Calu3 (cell line): ENCODE measurements around the gene NSMCE4A. TPM values are rescaled to one million over a fixed set of nuclear protein-coding genes. Genes with fewer than 3 reads are reported as not detected.
"Not testable (repeated sequence)": the region's sequence is repeated elsewhere in the genome, so short reads cannot be mapped to it uniquely, and the experiment has no call there.

Source experiments
- BruUV-seq: library from RNA; stranded (reverse); fragments of 400-500 nt; replicated peaks from 2 replicates; lab custom pipeline; 2021; lab: Mats Ljungman, UMichigan
- CTCF ChIA-PET: fragments of 300-600 bp; sonication (Branson Sonifier 250); formaldehyde crosslinking; loops from one replicate; lab custom pipeline; 2022; ENCODE audit warnings: antibody characterized with exemption; lab: Charles Lee
- DNase-seq: peaks from one replicate; pipeline ENCODE4 v3.0.0; 2022
- H3K27ac Mint-ChIP-seq: one replicate; pipeline ENCODE4 v1.8.0; 2022; ENCODE audit warnings: mixed read lengths; ENCODE audit not compliant: unreplicated experiment
- H3K27me3 Mint-ChIP-seq: one replicate; pipeline ENCODE4 v1.8.0; 2022; ENCODE audit warnings: mixed read lengths; ENCODE audit not compliant: unreplicated experiment
- H3K36me3 Mint-ChIP-seq: one replicate; pipeline ENCODE4 v1.8.0; 2022; ENCODE audit warnings: mild to moderate bottlenecking, moderate library complexity, mixed read lengths; ENCODE audit not compliant: insufficient read depth, unreplicated experiment
- H3K4me1 Mint-ChIP-seq: one replicate; pipeline ENCODE4 v1.8.0; 2022; ENCODE audit warnings: mild to moderate bottlenecking, low read depth, mixed read lengths; ENCODE audit not compliant: unreplicated experiment
- H3K4me3 Mint-ChIP-seq: one replicate; pipeline ENCODE4 v1.8.0; 2022; ENCODE audit warnings: mild to moderate bottlenecking, low read depth, moderate library complexity, mixed read lengths; ENCODE audit not compliant: unreplicated experiment
- H3K9me3 Mint-ChIP-seq: one replicate; pipeline ENCODE4 v1.8.0; 2022; ENCODE audit warnings: low read depth, mixed read lengths; ENCODE audit not compliant: unreplicated experiment
- CTCF ChIP-seq: fragments of 200-600 bp; IDR thresholded peaks from one replicate; pipeline ENCODE4 v1.8.0; 2022; ENCODE audit warnings: antibody characterized with exemption; ENCODE audit not compliant: unreplicated experiment
- intact Hi-C: fragments of 100-400 bp; cut with micrococcal nuclease; formaldehyde crosslinking; loops from one replicate; pipeline ENCODE4 v1.10.0; 2022; ENCODE audit not compliant: unreplicated experiment
- total RNA-seq: library from RNA; stranded (reverse); gene quantifications from 2 replicates; pipeline ENCODE4 v1.2.3, GENCODE V29; 2022

Gene NSMCE4A
- total RNA-seq, 1 experiment from 2014 or later: 28.8 TPM

GRCh38 chr10:121978511-121978910 is 3.5 kb upstream of the NSMCE4A start:
- H3K27ac Mint-ChIP-seq: no peak overlapping the region
- no peaks in the 10 kb centered on the region for H3K9me3 Mint-ChIP-seq
- CTCF ChIA-PET: no interaction called here
- BruUV-seq: no TSS peak
- peaks cover 3% of the 10 kb centered on the region for H3K4me1 Mint-ChIP-seq
- H3K4me3 Mint-ChIP-seq: no peak overlapping the region
- intact Hi-C loops: no loop called here
- no peak for TF ChIP-seq CTCF
- peaks cover 17% of the 10 kb centered on the region for H3K36me3 Mint-ChIP-seq
- no peak for DNase-seq
- H3K27me3 Mint-ChIP-seq: no peaks in the 10 kb centered on the region

- no peak for DNase-seq
- H3K4me3 Mint-ChIP-seq: no peak overlapping the region
- H3K4me1 Mint-ChIP-seq: peaks cover 8% of the 10 kb centered on the region
- no peak for TF ChIP-seq CTCF
- intact Hi-C loops: no loop called here
- CTCF ChIA-PET: no interaction called here
- H3K9me3 Mint-ChIP-seq: no peaks in the 10 kb centered on the region
- BruUV-seq: TSS peak; percentile 38
- H3K27ac Mint-ChIP-seq: no peak overlapping the region
- peaks cover 21% of the 10 kb centered on the region for H3K36me3 Mint-ChIP-seq
- H3K27me3 Mint-ChIP-seq: no peaks in the 10 kb centered on the region
These were observed 1.6 kb upstream of the NSMCE4A start for GRCh38 chr10:121976607-121977006.

- no peaks in the 10 kb centered on the region for H3K27me3 Mint-ChIP-seq
- intact Hi-C loops: no loop called here
- no peaks in the 10 kb centered on the region for H3K9me3 Mint-ChIP-seq
- H3K4me1 Mint-ChIP-seq: peaks cover 8% of the 10 kb centered on the region
- BruUV-seq: no TSS peak
- peak overlapping the region; percentile 77 for H3K4me3 Mint-ChIP-seq
- DNase-seq: no peak
- peaks cover 29% of the 10 kb centered on the region for H3K36me3 Mint-ChIP-seq
- TF ChIP-seq CTCF: no peak
- CTCF ChIA-PET: interaction anchor here (0.6 kb wide), 1 partner anchor 8 kb away, joined by 3 read pairs; no protein-coding TSS in a partner anchor
- H3K27ac Mint-ChIP-seq: no peak overlapping the region
These were observed 474 bp upstream of the NSMCE4A start for GRCh38 chr10:121975295-121976086.

GRCh38 chr10:121974019-121974534 is 940 bp downstream of the NSMCE4A start:
- Mint-ChIP-seq H3K27ac (no peak overlapping the region), H3K27me3 (no peaks in the 10 kb centered on the region), H3K9me3 (no peaks in the 10 kb centered on the region), H3K4me1 (peaks cover 8% of the 10 kb centered on the region), H3K36me3 (peaks cover 32% of the 10 kb centered on the region), H3K4me3 (peak overlapping the region; percentile 77)
- BruUV-seq: no TSS peak
- TF ChIP-seq CTCF: no peak
- DNase-seq: no peak
- intact Hi-C loops: no loop called here
- CTCF ChIA-PET: no interaction called here

GRCh38 chr10:121969086-121969485 is 5.9 kb downstream of the NSMCE4A start:
- DNase-seq, H3K4me1 Mint-ChIP-seq, H3K4me3 Mint-ChIP-seq, BruUV-seq, H3K27ac Mint-ChIP-seq, H3K27me3 Mint-ChIP-seq, H3K9me3 Mint-ChIP-seq, intact Hi-C loops: not testable (repeated sequence)
- CTCF ChIA-PET: interaction anchor here (0.6 kb wide), 1 partner anchor 84 kb away, joined by 3 read pairs; no protein-coding TSS in a partner anchor
- peaks cover 22% of the 10 kb centered on the region for H3K36me3 Mint-ChIP-seq
